HG03135 (cell line): ENCODE measurements around the gene SLC16A2.

Experiments
- ATAC-seq: cut with Tn5 transposase; IDR thresholded peaks from one replicate; pipeline ENCODE4 v1.9.1; 2021; ENCODE audit warnings: mild to moderate bottlenecking, moderate library complexity; ENCODE audit not compliant: unreplicated experiment

SLC16A2 gene

GRCh38 chrX:74535086-74535407 is 113.8 kb downstream of the SLC16A2 start:
- ATAC-seq = no peak

- ATAC-seq = no peak
These were observed 114.3 kb downstream of the SLC16A2 start for GRCh38 chrX:74535408-74536151.

DNA sequence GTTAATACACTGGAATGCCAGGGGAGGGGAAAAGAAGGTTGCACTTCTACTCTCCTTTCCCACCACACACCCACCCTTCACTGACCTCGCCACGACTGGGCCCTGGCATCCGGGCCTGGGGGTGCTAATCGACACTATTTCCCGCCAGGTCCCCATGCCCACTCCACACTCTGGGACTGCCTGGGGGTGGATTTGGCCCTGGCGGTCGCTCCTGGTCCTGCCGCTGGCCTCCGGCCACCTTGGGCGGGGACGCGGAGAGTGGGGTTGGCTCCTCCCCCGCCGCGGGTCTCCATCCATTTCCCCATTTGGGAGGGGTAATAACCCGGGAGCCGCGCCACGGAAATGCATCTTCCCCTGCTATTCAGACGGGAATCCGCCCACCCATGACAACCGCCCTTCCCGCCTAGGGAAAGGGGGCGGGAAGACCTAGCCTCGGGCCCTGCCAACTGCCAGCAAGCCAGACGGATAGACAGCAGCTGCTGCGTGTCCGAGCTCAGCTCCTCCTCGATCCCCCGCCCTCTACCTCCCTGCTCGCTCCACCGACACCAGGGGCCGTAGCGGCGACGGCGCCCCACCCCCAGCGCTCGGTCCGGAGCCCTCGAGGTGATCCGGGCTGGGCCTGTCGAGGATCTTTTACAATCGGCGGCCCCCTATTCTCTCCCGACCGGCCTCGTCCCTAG is 115.0 kb downstream of the SLC16A2 start:
- ATAC-seq = peak; percentile 57

GRCh38 chrX:74536832-74537371 is 115.6 kb downstream of the SLC16A2 start:
- ATAC-seq = peak; percentile 21

- no peak for ATAC-seq
These were observed 119.4 kb downstream of the SLC16A2 start for GRCh38 chrX:74540635-74541249.

DNA sequence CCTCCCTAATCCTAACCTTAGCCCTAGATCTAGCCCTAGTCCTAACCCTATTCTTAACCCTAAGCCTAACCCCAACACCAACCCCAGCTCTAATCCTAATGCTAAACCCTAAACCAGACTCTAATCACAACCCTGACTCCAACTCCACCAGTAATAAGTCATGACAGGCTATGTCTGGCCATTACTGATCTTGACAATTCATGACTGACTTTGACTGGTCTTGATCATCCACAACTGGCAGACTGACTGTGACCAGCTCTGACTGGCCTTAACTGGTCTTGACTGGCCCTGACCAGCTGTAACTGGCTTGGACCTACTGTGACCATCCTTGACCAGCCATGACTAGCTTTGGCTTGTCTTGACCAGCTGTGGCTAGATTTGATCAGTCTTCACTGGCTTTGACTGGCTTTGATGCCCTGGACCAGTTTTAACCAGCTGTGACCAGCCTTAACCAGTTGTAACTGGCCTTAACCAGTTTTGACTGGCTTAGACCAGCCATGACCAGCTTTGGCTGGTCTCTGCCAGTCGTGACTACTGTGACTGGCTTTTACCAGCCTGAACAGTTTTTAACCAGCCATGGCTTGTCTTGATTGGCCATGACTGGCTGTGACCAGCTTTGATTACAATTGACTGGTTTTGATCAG is 124.7 kb downstream of the SLC16A2 start:
- ATAC-seq = no peak

DNA sequence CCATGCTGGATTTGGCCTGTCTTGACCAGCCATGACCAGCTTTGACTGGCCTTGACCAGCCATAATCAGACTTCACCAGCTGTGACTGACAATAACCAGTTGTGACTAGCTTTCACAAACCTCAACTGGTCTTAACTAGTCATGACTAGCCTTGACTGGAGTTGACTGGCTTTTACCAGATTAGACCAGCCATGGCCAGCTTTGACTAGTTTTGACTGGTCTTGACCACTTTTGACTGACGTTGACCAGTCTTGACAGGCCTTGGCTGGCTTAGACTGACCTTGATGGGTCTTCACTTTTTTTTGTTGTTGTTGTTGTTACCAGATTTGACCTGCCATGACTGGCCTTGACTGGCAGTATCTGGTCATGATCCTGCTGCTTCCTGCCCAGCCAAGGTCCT is 125.7 kb downstream of the SLC16A2 start:
- no peak for ATAC-seq

DNA sequence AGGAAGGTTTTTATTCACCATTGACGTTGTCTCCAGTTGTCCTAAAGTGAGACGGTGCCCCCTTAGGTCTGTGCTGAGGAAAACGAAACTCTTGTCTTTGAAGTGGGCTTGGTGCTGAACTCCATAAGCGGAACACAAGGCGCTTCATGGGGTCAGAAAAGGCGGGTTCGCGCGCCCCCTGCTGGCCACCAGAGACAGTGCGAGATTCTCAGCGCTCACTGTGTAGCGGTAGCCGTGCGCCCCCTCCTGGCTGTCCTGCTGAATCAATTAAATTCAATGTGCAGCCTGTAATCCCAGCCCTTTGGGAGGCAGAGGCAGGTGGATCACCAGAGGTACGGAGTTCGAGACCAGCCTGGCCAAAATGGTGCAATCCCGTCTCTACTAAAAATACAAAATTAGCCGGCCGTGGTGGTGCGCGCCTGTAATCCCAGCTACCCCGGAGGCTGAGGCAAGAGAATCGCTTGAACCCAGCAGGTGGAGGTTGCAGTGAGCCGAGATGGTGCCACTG is 129.1 kb downstream of the SLC16A2 start:
- ATAC-seq = peak; percentile 84

DNA sequence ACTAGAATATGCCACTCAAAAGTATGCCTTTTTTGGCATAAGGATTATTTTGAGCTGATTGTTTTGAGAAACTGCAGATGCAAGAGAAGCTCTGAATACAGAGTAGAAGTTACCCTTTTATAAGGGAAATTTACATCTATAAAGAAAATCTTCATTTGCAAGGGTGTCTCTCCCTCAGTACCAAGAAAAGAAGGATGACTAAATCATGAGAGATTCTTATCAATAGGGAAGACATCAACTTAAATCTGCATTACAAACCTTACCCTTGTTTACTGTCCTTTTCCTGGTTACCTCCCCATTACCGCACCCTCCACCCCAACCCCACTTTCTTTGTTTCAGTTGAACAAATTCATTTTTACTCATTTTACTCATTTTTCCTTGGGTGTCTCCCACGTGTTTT is 130.6 kb downstream of the SLC16A2 start:
- no peak for ATAC-seq

DNA sequence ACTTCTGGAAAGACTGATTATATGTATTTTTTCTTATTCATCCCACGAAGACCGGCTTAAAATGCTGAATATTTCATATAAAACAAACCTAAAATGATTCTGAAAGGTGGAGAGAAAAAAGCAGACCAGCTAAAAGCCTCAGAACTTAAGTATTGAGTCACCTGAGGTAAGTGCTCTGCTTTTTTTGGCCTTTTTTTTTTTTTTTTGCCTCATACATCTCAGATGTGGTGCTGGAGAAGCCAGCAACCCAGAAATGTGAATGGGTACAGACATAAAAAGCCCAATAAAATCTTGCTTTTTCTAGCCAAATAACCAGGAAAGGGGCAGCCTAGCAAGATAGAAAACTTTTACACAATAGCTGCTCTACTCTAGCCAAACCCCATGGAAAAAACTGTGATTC is 136.1 kb downstream of the SLC16A2 start:
- ATAC-seq = no peak

- ATAC-seq = no peak
These were observed 156.8 kb downstream of the SLC16A2 start for GRCh38 chrX:74578137-74578536.

- ATAC-seq = no peak
These were observed 158.4 kb downstream of the SLC16A2 start for GRCh38 chrX:74579597-74580198.
